Mucosa of gallbladder (tissue), 1 donor: ENCODE results near the gene SDS. TPM values are rescaled to one million over a fixed set of nuclear protein-coding genes. Genes with fewer than 3 reads are reported as not detected.

Experiments used
- DNase-seq: peaks from one replicate; pipeline ENCODE4 v3.0.0-alpha.2; 2020; ENCODE audit warnings: low spot score
- total RNA-seq: library from RNA; stranded (reverse); gene quantifications from one replicate; pipeline ENCODE4 v1.2.1, GENCODE V29; 2021
- donor health status: DM: no; HTN: no; CAD: no.

Gene SDS
- total RNA-seq, 1 donor from 2014 or later: 1.6 TPM

- no peak for DNase-seq
Observed at GRCh38 chr12:113399490-113399889, 4.2 kb downstream of the SDS start.

GRCh38 chr12:113398346-113399290, 5.1 kb downstream of the SDS start:
- DNase-seq: no peak

GRCh38 chr12:113397497-113398197, 6.0 kb downstream of the SDS start:
- no peak for DNase-seq

- no peak for DNase-seq
Observed at GRCh38 chr12:113396828-113397496, 6.7 kb downstream of the SDS start.

- no peak for DNase-seq
Observed at GRCh38 chr12:113396200-113396599, 7.5 kb downstream of the SDS start.

- DNase-seq: no peak
Observed at GRCh38 chr12:113395119-113395518, 8.6 kb downstream of the SDS start.

GRCh38 chr12:113393749-113394148, 9.9 kb downstream of the SDS start:
- no peak for DNase-seq

- no peak for DNase-seq
Observed at GRCh38 chr12:113392988-113393579, 10.6 kb downstream of the SDS start.

- no peak for DNase-seq
Observed at GRCh38 chr12:113392520-113392919, 11.2 kb downstream of the SDS start.

- DNase-seq: no peak
Observed at GRCh38 chr12:113391650-113392337, 11.9 kb downstream of the SDS start.

- DNase-seq: no peak
Observed at GRCh38 chr12:113391145-113391544, 12.5 kb downstream of the SDS start.

- DNase-seq: no peak
Observed at GRCh38 chr12:113390064-113391043, 13.3 kb downstream of the SDS start.

- no peak for DNase-seq
Observed at GRCh38 chr12:113388351-113388750, 15.3 kb downstream of the SDS start.

GRCh38 chr12:113387631-113388030, 16.1 kb downstream of the SDS start:
- DNase-seq: no peak

GRCh38 chr12:113386866-113387566, 16.7 kb downstream of the SDS start:
- DNase-seq: no peak

- DNase-seq: no peak
Observed at GRCh38 chr12:113385282-113385882, 18.3 kb downstream of the SDS start.

GRCh38 chr12:113384778-113385177, 18.9 kb downstream of the SDS start:
- DNase-seq: no peak

GRCh38 chr12:113382206-113382605, 21.5 kb downstream of the SDS start:
- no peak for DNase-seq

- DNase-seq: no peak
Observed at GRCh38 chr12:113381220-113381619, 22.5 kb downstream of the SDS start.
